ENCODE measurements around the gene FKBP4. TPM values are rescaled to one million over a fixed set of nuclear protein-coding genes. Genes with fewer than 3 reads are reported as not detected.

The FKBP4 gene
- total and polyA plus RNA-seq, 2 of the 13 experiments (the other 11 are each of a cell fraction or from before 2014, with no cell fraction given): 25.7 to 66.1 TPM

- TF ChIP-seq SNAPC5 (CRISPR knock-in tag; IDR thresholded peaks at IDR 0.05; ENCODE audit: borderline replicate concordance): peak; percentile 99
- peak; percentile 100 for TF ChIP-seq ZNF407 (CRISPR knock-in tag; IDR thresholded peaks at IDR 0.05; ENCODE audit: not compliant biosample characterization)
- TF ChIP-seq TBL1XR1 (IDR thresholded peaks at IDR 0.05; ENCODE audit: borderline replicate concordance, low read length, partially characterized antibody): no peak
- TF ChIP-seq KAT8 (CRISPR knock-in tag; IDR thresholded peaks at IDR 0.05): peak; percentile 92
- no peak for TF ChIP-seq TBP (CRISPR knock-in tag; IDR thresholded peaks at IDR 0.05)
- TF ChIP-seq, protein P1, sequence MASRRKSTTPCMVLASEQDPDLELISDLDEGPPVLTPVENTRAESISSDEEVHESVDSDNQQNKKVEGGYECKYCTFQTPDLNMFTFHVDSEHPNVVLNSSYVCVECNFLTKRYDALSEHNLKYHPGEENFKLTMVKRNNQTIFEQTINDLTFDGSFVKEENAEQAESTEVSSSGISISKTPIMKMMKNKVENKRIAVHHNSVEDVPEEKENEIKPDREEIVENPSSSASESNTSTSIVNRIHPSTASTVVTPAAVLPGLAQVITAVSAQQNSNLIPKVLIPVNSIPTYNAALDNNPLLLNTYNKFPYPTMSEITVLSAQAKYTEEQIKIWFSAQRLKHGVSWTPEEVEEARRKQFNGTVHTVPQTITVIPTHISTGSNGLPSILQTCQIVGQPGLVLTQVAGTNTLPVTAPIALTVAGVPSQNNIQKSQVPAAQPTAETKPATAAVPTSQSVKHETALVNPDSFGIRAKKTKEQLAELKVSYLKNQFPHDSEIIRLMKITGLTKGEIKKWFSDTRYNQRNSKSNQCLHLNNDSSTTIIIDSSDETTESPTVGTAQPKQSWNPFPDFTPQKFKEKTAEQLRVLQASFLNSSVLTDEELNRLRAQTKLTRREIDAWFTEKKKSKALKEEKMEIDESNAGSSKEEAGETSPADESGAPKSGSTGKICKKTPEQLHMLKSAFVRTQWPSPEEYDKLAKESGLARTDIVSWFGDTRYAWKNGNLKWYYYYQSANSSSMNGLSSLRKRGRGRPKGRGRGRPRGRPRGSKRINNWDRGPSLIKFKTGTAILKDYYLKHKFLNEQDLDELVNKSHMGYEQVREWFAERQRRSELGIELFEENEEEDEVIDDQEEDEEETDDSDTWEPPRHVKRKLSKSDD (CRISPR knock-in tag; IDR thresholded peaks at IDR 0.05; ENCODE audit: low read depth): peak; percentile 99
- TF ChIP-seq AHR (CRISPR knock-in tag; IDR thresholded peaks at IDR 0.05): peak; percentile 100
- peak; percentile 76; the same call in 1 of the 2 replicates for TF ChIP-seq ADNP (CRISPR knock-in tag; IDR thresholded peaks at IDR 0.05)
- TF ChIP-seq MXI1 (IDR thresholded peaks at IDR 0.05; ENCODE audit: borderline replicate concordance, low read depth, low read length): peak; percentile 85; the same call in 1 of the 3 replicates
- TF ChIP-seq ZNF260 (CRISPR knock-in tag; IDR thresholded peaks at IDR 0.05; ENCODE audit: borderline replicate concordance, low read depth): no peak
- TF ChIP-seq HNRNPK (IDR thresholded peaks at IDR 0.05; ENCODE audit: low read depth, low read length, poor library complexity, severe bottlenecking): no peak
- peak; percentile 100 for TF ChIP-seq SMAD3 (CRISPR knock-in tag; IDR thresholded peaks at IDR 0.05)
- TF ChIP-seq ZBTB3 (CRISPR knock-in tag; IDR thresholded peaks at IDR 0.05; ENCODE audit: borderline replicate concordance, low read depth): peak; percentile 98; the same call in 1 of the 2 replicates
- TF ChIP-seq KDM2A (CRISPR knock-in tag; IDR thresholded peaks at IDR 0.05; ENCODE audit: borderline replicate concordance, low read depth): peak; percentile 99
- peak; percentile 100 for TF ChIP-seq ZSCAN9 (CRISPR knock-in tag; IDR thresholded peaks at IDR 0.05; ENCODE audit: borderline replicate concordance)
- TF ChIP-seq ZNF724P (CRISPR knock-in tag; IDR thresholded peaks at IDR 0.05; ENCODE audit: borderline replicate concordance): peak; percentile 100
Measured at GRCh38 chr12:2752676-2753371, 41.9 kb upstream of the FKBP4 start (continued).

Measured in HepG2 (cell line).